ENCODE measurements around the gene SLC35E3. TPM values are rescaled to one million over a fixed set of nuclear protein-coding genes. Genes with fewer than 3 reads are reported as not detected.
"Not testable (repeated sequence)": the region's sequence is repeated elsewhere in the genome, so short reads cannot be mapped to it uniquely, and the experiment has no call there.

Gene SLC35E3
- total RNA-seq, 4 donors from 2014 or later, result 0.92 to 2.7 (median 1.6) TPM

GRCh38 chr12:68815928-68816800 lies 70.2 kb downstream of the SLC35E3 start:
- DNase-seq (no peak), ATAC-seq (no peak)
- H3K27ac ChIP-seq, result no peak overlapping the region
- H3K36me3 ChIP-seq, result peaks cover 0 to 77% of the 10 kb centered on the region in 2 donors
- H3K4me3 ChIP-seq, result no peak overlapping the region
- no peaks in the 10 kb centered on the region for H3K9me3 ChIP-seq
- no peaks in the 10 kb centered on the region for H3K27me3 ChIP-seq
- no peak for TF ChIP-seq CTCF (IDR thresholded peaks at IDR 0.05 in 4 of 5, conservative IDR thresholded peaks at IDR 0.05 in 1 of 5)
- no peak for TF ChIP-seq POLR2A (IDR thresholded peaks at IDR 0.05)
- H3K4me1 ChIP-seq, result peaks cover 0 to 6% of the 10 kb centered on the region in 2 donors
- in situ Hi-C loops (cut with MboI; ENCODE audit: low sequenced_read_pairs in 4 of 4) (loop anchor here in 1 of 4 donors (25.0 kb wide), 1 partner anchor 454 kb away; no protein-coding TSS in a partner anchor), intact Hi-C loops (cut with DNase I; ENCODE audit: low total_unique reads) (no loop called here)

GRCh38 chr12:68819481-68819880 lies 73.5 kb downstream of the SLC35E3 start:
- H3K27me3 ChIP-seq; ATAC-seq; intact Hi-C loops (cut with DNase I; ENCODE audit: low total_unique reads); DNase-seq; H3K4me3 ChIP-seq; H3K9me3 ChIP-seq; H3K4me1 ChIP-seq; H3K27ac ChIP-seq: not testable (repeated sequence)
- peaks cover 0 to 80% of the 10 kb centered on the region in 2 donors for H3K36me3 ChIP-seq
- in situ Hi-C loops (cut with MboI; ENCODE audit: low sequenced_read_pairs in 4 of 4), result loop anchor here in 1 of 4 donors (25.0 kb wide), 1 partner anchor 457 kb away; no protein-coding TSS in a partner anchor

GRCh38 chr12:68821357-68822188 lies 75.6 kb downstream of the SLC35E3 start:
- TF ChIP-seq CTCF (IDR thresholded peaks at IDR 0.05 in 4 of 5, conservative IDR thresholded peaks at IDR 0.05 in 1 of 5), result no peak
- no peak for TF ChIP-seq POLR2A (IDR thresholded peaks at IDR 0.05)
- ATAC-seq, result no peak
- H3K27me3 ChIP-seq, result no peaks in the 10 kb centered on the region
- peaks cover 0 to 81% of the 10 kb centered on the region in 2 donors for H3K36me3 ChIP-seq
- no peak overlapping the region for H3K4me3 ChIP-seq
- intact Hi-C loops (cut with DNase I; ENCODE audit: low total_unique reads) (no loop called here), in situ Hi-C loops (cut with MboI; ENCODE audit: low sequenced_read_pairs in 4 of 4) (loop anchor here in 1 of 4 donors (25.0 kb wide), 1 partner anchor 459 kb away; no protein-coding TSS in a partner anchor)
- H3K4me1 ChIP-seq, result no peaks in the 10 kb centered on the region
- H3K9me3 ChIP-seq, result no peaks in the 10 kb centered on the region
- DNase-seq, result no peak
- no peak overlapping the region for H3K27ac ChIP-seq

GRCh38 chr12:68823696-68824095 lies 77.7 kb downstream of the SLC35E3 start:
- TF ChIP-seq POLR2A (IDR thresholded peaks at IDR 0.05) (no peak), CTCF (IDR thresholded peaks at IDR 0.05 in 4 of 5, conservative IDR thresholded peaks at IDR 0.05 in 1 of 5) (no peak)
- peaks cover 0 to 87% of the 10 kb centered on the region in 2 donors for H3K36me3 ChIP-seq

More at GRCh38 chr12:68823696-68824095, 77.7 kb downstream of the SLC35E3 start:
- Histone ChIP-seq H3K9me3 (no peaks in the 10 kb centered on the region), H3K27me3 (no peaks in the 10 kb centered on the region), H3K4me3 (no peak overlapping the region), H3K4me1 (no peaks in the 10 kb centered on the region), H3K27ac (no peak overlapping the region)
- DNase-seq (no peak), ATAC-seq (no peak)
- intact Hi-C loops (cut with DNase I; ENCODE audit: low total_unique reads), result no loop called here
- in situ Hi-C loops (cut with MboI; ENCODE audit: low sequenced_read_pairs in 4 of 4), result loop anchor here in 1 of 4 donors (25.0 kb wide), 1 partner anchor 461 kb away; no protein-coding TSS in a partner anchor
